Occipital lobe (tissue), 2 donors: ENCODE data around the gene MARK2. TPM values are rescaled to one million over a fixed set of nuclear protein-coding genes. Genes with fewer than 3 reads are reported as not detected.
"Not testable (repeated sequence)": the region's sequence is repeated elsewhere in the genome, so short reads cannot be mapped to it uniquely, and the experiment has no call there.

Experiments used
- DNase-seq: peaks from one replicate; lab custom pipeline; 2025; lab: John Stamatoyannopoulos, UW
- total RNA-seq: library from RNA; depleted of rRNA; stranded (reverse); fragments of >200 nt; gene quantifications from one replicate; pipeline ENCODE4 v1.2.3, GENCODE V29; 2014

The MARK2 gene
- total RNA-seq, 1 donor from 2014 or later = 10.8 TPM

DNA sequence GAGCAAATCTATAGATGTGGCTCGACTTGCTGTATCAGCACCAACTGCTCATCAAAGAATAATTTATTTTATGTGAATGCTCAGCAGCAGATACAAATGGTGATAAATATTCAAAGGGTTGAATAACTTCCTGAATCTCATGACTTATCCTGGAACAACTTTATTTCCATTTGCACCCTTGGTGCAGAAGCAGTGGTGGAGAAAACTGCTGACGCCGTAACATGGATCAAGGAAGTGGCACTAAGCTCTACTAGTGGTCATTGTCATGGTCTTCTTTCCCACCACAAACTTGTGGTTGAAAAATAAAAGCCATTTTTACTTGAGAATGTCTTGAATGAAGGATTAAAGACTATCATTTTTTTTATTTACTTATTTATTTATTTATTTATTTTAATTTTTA is 14.6 kb downstream of the MARK2 start:
- DNase-seq = no peak

DNA sequence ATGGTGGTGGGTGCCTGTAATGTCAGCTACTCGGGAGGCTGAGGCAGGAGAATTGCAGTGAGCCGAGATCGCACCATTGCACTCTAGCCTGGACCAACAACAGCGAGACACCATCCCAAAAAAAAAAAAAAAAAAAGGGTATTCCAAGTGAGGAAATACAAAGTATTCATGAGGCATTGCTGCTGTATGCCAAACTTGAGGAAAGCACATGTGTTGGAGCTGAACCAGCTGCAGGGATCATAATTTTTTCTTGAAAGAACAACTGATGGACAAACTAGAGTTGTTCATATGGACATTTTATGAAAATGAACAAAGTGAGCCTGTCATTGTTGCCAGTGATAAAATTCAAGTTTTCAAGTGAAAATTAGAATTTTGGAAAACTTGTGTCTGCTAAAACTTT is 15.8 kb downstream of the MARK2 start:
- DNase-seq = no peak

DNA sequence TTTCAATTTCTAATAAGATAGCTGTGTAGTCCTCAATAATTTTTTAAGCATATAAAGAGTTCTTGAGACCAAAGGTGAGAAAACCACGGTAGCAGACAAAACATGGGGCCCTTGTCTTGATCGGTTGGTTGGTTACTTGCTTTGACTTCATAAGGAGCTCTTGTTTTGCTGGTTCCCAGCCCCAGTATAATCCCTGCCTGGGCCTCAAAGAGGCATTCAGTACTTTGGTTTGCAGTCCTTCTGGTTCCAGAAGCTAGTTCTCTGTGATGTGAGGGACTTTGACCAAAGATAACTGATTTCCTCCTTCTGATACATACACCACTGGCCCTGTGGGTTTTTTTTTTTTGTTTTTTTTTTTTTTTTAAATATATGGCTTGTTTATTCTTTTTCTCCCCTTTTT is 17.1 kb downstream of the MARK2 start:
- DNase-seq = no peak

DNA sequence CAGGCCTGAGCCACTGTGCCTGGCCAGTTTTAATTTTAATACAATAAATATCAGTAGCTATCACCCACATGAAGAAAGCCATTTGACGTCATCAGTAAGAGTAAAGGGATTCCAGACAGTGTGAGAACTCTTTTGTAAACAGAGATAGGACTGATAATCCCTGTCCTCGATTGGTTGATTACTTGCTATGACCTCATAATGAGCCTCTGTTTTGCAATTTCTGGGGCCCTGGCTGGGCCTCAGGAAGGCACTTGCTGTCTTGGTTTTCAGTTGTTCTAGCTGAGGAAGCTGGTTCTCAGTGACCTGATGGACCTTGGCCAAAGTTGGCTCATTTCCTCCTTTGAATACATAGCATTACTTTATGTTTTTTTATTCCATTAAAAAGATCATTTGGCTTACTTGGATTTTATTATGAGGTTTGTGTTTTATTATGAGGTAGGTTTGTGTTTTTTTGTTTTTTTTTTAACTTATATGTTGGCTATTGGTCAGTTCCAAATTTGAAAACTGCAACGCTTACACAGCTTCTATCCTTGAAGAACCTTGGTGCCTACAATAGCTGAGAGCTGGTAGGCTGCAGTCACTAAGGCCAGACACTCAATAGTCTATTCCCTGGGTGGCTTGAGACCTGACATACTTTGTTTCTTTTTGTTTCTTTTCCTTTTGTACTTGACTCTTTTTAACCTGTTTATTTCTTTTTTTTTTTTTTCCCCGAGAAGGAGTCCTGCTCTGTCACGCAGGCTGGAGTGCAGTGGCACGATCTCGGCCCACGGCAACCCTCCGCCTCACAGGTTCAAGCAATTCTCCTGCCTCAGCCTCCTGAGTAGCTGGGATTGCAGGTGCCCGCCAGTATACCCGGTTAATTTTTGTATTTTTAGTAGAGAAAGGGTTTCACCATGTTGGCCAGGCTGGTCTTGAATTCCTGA is 20.0 kb downstream of the MARK2 start:
- DNase-seq = no peak

DNA sequence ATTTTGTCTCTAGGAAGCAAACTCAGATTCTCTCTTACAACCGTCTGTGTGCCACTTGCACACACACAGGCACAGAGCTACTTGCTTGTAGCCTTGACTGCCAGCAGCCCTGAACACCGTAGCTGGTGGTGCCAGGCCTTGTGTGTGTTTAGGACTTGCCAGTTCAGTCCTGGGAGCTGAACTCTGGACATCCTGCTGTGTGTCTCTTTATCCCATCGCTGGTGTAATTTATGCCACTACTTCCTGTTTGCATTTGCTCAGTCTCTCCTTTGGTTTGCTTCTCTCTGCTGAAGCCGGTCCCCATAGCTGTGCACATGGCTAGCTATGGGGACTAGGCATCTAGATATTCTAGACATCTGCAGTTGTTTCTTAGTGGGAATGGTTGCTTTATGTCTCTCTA is 24.0 kb downstream of the MARK2 start:
- DNase-seq = no peak

DNA sequence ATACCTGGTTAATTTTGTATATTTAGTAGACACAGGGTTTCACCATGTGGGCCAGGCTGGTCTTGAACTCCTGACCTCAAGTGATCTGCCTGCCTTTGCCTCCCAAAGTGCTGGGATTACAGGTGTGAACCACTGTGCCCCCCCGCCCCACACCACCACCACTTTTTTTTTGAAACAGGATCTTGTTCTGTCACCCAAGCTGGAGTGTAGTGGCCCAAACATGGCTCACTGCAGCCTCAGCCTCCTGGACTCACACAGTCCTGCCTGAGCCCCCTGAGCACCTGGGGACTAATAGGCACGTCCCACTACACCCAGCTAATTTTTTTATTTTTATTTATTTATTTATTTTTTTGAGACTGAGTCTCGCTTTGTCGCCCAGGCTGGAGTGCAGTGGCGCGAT is 24.7 kb downstream of the MARK2 start:
- DNase-seq = not testable (repeated sequence)

- no peak for DNase-seq
These were observed 27.3 kb downstream of the MARK2 start for GRCh38 chr11:63866211-63866610.

- DNase-seq = no peak
These were observed 28.6 kb downstream of the MARK2 start for GRCh38 chr11:63867511-63867910.

- DNase-seq = no peak
These were observed 29.6 kb downstream of the MARK2 start for GRCh38 chr11:63868399-63869064.

DNA sequence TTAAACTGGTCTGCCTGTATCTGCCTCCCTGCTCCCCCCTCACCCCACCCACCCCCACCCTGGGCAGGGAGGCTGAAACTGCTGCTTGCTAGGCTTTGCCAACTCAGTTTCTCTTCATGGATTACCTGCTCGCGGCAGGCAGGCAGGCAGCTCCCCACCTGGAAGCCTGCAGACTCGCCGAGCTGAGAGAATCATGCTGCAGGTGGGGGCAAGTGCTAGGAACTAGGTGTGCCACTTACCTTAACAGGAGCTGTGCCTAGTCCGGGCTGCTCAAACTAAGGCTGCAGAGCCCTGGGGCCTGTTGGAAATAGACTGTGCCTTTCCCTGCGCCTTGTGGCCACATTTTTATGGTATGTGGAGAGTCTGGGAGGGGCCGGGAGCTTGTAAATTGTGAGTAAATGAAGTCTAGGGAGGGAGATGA is 30.3 kb downstream of the MARK2 start:
- DNase-seq = no peak

DNA sequence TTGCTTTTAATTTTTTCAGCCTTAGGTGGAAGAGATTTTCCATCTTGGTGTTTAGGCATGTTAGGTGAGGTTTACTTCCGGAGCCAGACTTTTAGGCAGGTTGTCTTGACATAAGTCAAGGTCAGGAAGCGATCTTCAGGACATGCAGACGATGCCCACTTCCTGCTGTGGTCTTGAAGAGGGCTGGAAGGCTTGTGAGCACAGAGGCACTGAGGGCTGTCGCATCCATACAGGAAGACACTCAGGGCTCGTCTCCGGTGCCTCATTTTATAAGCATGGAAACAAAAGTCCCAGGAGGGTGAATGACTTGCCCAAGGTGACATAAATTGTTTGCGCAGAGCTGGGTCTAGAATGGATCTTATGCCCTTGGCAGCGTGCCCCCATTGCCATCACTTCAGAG is 30.8 kb downstream of the MARK2 start:
- DNase-seq = no peak

GRCh38 chr11:63870351-63871140 is 31.6 kb downstream of the MARK2 start:
- no peak for DNase-seq

DNA sequence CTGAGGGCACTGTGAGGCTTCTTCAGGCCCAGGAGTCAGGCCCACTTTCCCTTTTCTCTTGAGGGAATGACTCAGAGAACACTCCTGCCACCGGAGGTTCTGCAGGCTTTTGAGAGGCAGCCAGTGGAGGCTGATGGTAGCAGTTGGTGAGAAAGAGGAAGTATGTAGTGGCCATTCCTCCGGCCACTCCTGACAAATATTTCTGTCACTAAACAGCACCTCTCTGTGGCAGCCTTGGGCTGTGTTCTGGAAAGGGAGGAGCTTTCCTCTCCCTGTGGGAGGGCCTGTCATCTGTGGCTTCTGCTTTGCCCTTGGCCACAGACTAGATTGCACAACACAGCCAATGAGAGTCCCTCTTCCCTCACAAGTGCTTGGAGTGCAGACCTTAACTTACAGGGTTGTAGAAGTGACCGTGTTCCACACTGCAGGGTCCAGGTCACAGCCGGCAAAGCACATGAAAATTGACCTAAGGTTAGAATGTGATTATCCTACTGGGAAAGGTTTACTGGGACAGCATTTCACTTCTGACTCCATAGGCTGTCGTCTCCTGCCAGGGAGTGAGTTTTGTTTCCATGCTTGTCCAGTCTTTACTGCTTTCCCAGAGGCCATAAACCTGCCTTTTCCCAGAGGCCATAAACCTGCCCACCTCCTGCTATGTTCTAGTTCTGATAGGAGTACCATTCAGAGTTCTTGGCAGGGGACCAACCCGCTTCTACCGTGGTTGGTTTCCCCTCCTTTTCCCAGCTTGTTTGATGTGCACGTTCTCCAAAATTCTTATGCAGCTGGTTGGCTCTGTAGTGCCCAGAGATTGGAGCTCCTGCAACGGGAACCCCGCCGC is 33.3 kb downstream of the MARK2 start:
- peak; percentile 80 for DNase-seq

DNA sequence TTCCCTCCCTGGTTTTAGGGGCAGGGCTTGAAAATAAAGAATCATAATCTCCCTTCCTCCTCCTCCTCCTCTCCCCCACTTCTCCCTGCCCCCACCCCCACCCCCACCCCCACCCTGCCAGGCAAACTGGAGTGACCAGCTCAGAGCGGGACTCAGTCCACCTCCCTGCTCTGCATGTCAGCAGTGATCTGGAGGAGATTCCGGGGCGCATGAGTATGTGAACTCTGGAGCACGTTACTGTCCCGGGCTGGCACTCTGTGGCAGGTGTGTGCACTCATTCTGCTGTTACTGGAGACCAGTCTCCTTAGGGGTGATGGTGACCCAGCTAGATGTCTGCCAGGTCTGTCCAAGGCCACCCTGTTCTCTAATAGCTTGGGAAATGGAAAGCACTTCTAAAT is 33.9 kb downstream of the MARK2 start:
- DNase-seq = no peak

DNA sequence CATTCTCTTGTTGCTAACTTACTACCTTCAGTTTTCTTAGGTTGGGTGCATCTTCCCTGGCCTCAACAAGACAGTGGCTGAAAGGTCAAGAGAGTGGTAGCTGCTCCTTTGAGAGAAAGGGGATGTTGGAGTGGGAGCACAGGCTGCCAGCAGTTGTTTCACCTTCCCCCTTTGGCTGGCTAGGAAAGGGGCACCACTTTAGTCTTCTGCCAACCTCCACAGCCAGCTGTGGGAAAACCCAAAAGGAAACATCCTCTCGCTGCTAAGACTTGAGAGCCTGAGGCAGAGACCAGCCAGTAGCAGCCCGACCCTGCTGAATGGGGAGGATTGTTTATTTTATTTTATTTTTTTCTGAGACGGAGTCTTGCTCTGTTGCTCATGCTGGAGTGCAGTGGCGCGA is 34.4 kb downstream of the MARK2 start:
- no peak for DNase-seq

GRCh38 chr11:63874511-63874910 is 35.6 kb downstream of the MARK2 start:
- no peak for DNase-seq

GRCh38 chr11:63875506-63876065 is 36.7 kb downstream of the MARK2 start:
- no peak for DNase-seq

- no peak for DNase-seq
These were observed 37.7 kb downstream of the MARK2 start for GRCh38 chr11:63876616-63877015.

- no peak for DNase-seq
These were observed 38.8 kb downstream of the MARK2 start for GRCh38 chr11:63877658-63878241.

DNA sequence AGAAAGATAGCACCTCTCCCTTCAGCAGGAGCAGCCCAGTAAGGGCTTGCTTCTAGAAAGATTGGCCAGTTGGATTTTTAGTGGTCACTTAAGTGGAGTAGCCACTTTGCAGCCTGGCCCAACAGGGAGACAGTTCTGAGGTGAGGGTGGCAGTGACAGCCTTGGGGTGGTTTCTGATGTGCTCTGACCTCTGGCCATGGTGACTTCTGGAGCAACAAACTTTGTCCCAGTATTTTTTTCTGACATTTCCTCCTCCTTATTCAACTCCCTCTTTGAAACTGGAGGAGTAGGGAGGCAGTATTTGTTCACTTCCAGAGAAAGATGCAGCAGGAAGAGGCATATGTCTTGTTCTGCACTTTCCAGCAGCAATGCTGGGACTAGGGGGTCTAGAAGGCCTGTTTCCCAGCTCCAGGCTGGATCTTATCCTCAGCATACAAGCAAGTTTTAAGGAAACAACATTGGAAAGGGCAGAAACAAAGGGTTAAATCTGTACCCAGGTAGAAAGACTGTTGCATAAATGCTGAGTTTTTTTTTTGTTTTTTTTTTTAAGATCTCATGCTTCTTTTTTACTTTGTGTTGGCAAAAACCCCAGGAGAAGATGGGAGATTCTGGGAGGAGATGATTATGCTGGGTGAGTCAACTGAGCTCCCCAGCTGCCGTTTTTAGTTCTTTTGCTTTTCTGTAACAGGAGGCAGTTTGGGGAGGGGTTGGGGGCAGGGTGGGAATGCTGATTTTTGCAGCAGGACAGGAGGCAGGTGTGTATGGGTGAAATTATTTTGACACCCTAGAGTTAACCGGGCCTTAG is 40.9 kb downstream of the MARK2 start:
- DNase-seq = no peak
